WERI-Rb-1 (cell line): ENCODE measurements around the gene IGSF1.
"Not testable (repeated sequence)": the region's sequence is repeated elsewhere in the genome, so short reads cannot be mapped to it uniquely, and the experiment has no call there.

Experiments
- DNase-seq: peaks from one replicate; pipeline ENCODE4 v3.0.0-alpha.2; 2020
- H3K27ac ChIP-seq: fragments of 250-450 bp; sonication (Bioruptor Pico); 2 replicates; pipeline ENCODE4 v1.5.1; 2020; ENCODE audit warnings: mild to moderate bottlenecking, moderate library complexity
- H3K27me3 ChIP-seq: fragments of 250-450 bp; sonication (Bioruptor Pico); 2 replicates; pipeline ENCODE4 v1.5.1; 2021; ENCODE audit warnings: mild to moderate bottlenecking, low read depth, moderate library complexity; ENCODE audit not compliant: insufficient read depth, severe bottlenecking
- H3K36me3 ChIP-seq: fragments of 250-450 bp; sonication (Bioruptor Pico); 2 replicates; pipeline ENCODE4 v1.5.1; 2020; ENCODE audit warnings: mild to moderate bottlenecking, moderate library complexity
- H3K4me3 ChIP-seq: 2 replicates; pipeline ENCODE4 v1.5.1; 2011; ENCODE audit warnings: low read depth, mild to moderate bottlenecking, control low read depth, low read length
- H3K9me3 ChIP-seq: fragments of 250-450 bp; sonication (Bioruptor Pico); 2 replicates; pipeline ENCODE4 v1.5.1; 2021; ENCODE audit warnings: mild to moderate bottlenecking, moderate library complexity; ENCODE audit not compliant: severe bottlenecking
- CTCF ChIP-seq: IDR thresholded peaks from 2 replicates; pipeline ENCODE4 v1.5.1; 2011; ENCODE audit warnings: low read depth, mild to moderate bottlenecking, control low read depth, inconsistent platforms, low read length

Gene IGSF1

GRCh38 chrX:131264665-131265064 is 24.4 kb downstream of the IGSF1 start:
- Histone ChIP-seq H3K9me3 (no peaks in the 10 kb centered on the region), H3K36me3 (no peaks in the 10 kb centered on the region), H3K27ac (no peak overlapping the region), H3K4me3 (no peak overlapping the region), H3K27me3 (no peaks in the 10 kb centered on the region)
- no peak for TF ChIP-seq CTCF
- no peak for DNase-seq

- no peak for DNase-seq
- H3K27ac ChIP-seq, result no peak overlapping the region
- H3K4me3 ChIP-seq, result no peak overlapping the region
- no peaks in the 10 kb centered on the region for H3K36me3 ChIP-seq
- no peaks in the 10 kb centered on the region for H3K9me3 ChIP-seq
- TF ChIP-seq CTCF, result peak; percentile 13; the same call in 1 of the 2 replicates
- no peaks in the 10 kb centered on the region for H3K27me3 ChIP-seq
Measured at GRCh38 chrX:131264053-131264452, 25.1 kb downstream of the IGSF1 start.

GRCh38 chrX:131262738-131263679 is 26.1 kb downstream of the IGSF1 start:
- Histone ChIP-seq H3K27ac (no peak overlapping the region), H3K9me3 (no peaks in the 10 kb centered on the region), H3K36me3 (no peaks in the 10 kb centered on the region), H3K27me3 (no peaks in the 10 kb centered on the region), H3K4me3 (no peak overlapping the region)
- DNase-seq, result peak; percentile 32
- TF ChIP-seq CTCF, result peak; percentile 45

- Histone ChIP-seq H3K9me3 (no peaks in the 10 kb centered on the region), H3K27me3 (no peaks in the 10 kb centered on the region), H3K4me3 (no peak overlapping the region), H3K36me3 (no peaks in the 10 kb centered on the region), H3K27ac (no peak overlapping the region)
- no peak for TF ChIP-seq CTCF
- no peak for DNase-seq
Measured at GRCh38 chrX:131262200-131262599, 26.9 kb downstream of the IGSF1 start.

- no peak overlapping the region for H3K4me3 ChIP-seq
- no peak for TF ChIP-seq CTCF
- H3K36me3 ChIP-seq, result no peaks in the 10 kb centered on the region
- peak overlapping the region; percentile 80 for H3K27ac ChIP-seq
- peak; percentile 27 for DNase-seq
- H3K27me3 ChIP-seq, result no peaks in the 10 kb centered on the region
- no peaks in the 10 kb centered on the region for H3K9me3 ChIP-seq
Measured at GRCh38 chrX:131257367-131257766, 31.7 kb downstream of the IGSF1 start.

GRCh38 chrX:131250984-131251738 is 37.9 kb downstream of the IGSF1 start:
- H3K9me3 ChIP-seq, H3K36me3 ChIP-seq, DNase-seq, H3K27ac ChIP-seq, H3K4me3 ChIP-seq, H3K27me3 ChIP-seq: not testable (repeated sequence)
